K562 (cell line): ENCODE data around the gene TMEM147.

Experiments
- BRF2 ChIP-seq: IDR thresholded peaks from 3 replicates; pipeline ENCODE4 v1.6.1; 2011; ENCODE audit warnings: borderline replicate concordance, mild to moderate bottlenecking; ENCODE audit not compliant: insufficient read length, insufficient read depth
- CREB1 ChIP-seq, 2 experiments: sonication (generic) in 1 of 2; formaldehyde crosslinking in 1 of 2; IDR thresholded peaks; 2 replicates each; pipeline versions ENCODE4 v1.6.1 to v1.8.0; 2012 to 2022; ENCODE audit warnings: inconsistent platforms in 1 of 2, mild to moderate bottlenecking in 1 of 2, missing genetic modification reagents in 1 of 2, moderate library complexity in 1 of 2
- CTCF ChIP-seq, 3 experiments: IDR thresholded peaks in 2 of 3; conservative IDR thresholded peaks in 1 of 3; 2 replicates each; pipeline ENCODE4 v1.5.1; 2011 to 2012; ENCODE audit warnings: low read length in 3 of 3, mild to moderate bottlenecking in 3 of 3, control low read depth in 2 of 3, improper control_type of control experiment in 1 of 3, inconsistent platforms in 1 of 3, low read depth in 1 of 3, mixed read lengths in 1 of 3, moderate library complexity in 1 of 3; ENCODE audit not compliant: insufficient read depth in 2 of 3
- EP300 ChIP-seq: IDR thresholded peaks from 2 replicates; pipeline ENCODE4 v1.6.1; 2012; ENCODE audit warnings: low read length, improper control_type of control experiment
- NFE2 ChIP-seq: IDR thresholded peaks from 2 replicates; pipeline ENCODE4 v1.6.1; 2014; ENCODE audit warnings: antibody characterized with exemption, low read depth
- POLR2AphosphoS5 ChIP-seq: IDR thresholded peaks from 2 replicates; pipeline ENCODE4 v1.6.1; 2011; ENCODE audit warnings: mild to moderate bottlenecking, low read depth, low read length, moderate library complexity; ENCODE audit not compliant: control insufficient read depth, insufficient read depth
- SRF ChIP-seq, 2 experiments: fragments of 250-450, 450-650 bp in 1 of 2; sonication (Bioruptor Pico) in 1 of 2; sonication (generic) in 1 of 2; formaldehyde crosslinking; IDR thresholded peaks; 2 replicates each; pipeline versions ENCODE4 v1.5.0 to v1.5.1; 2020 to 2022; ENCODE audit warnings: mild to moderate bottlenecking in 1 of 2, missing genetic modification reagents in 1 of 2

- TF ChIP-seq POLR2AphosphoS5 (no peak), CTCF (IDR thresholded peaks at IDR 0.05 in 2 of 3, conservative IDR thresholded peaks at IDR 0.05 in 1 of 3; ENCODE audit: insufficient read depth in 2 of 3, low read depth in 1 of 3, low read length in 3 of 3) (peak; percentile 60 to 76 (median 65)), SRF (CRISPR knock-in tag; IDR thresholded peaks at IDR 0.05) (no peak), NFE2 (no peak), BRF2 (no peak), CREB1 (IDR thresholded peaks at IDR 0.05) (no peak), CREB1 (CRISPR knock-in tag; IDR thresholded peaks at IDR 0.05) (no peak), EP300 (no peak)
Observed at GRCh38 chr19:35592226-35592625, 46.8 kb downstream of the TMEM147 start.
